HG02973 (cell line): ENCODE data around the gene OR7G2.
A peak's percentile ranks its signal among the peaks of the same experiment; 100 is the strongest.

Experiments
- ATAC-seq: cut with Tn5 transposase; IDR thresholded peaks from one replicate; pipeline ENCODE4 v1.9.1; 2021; ENCODE audit warnings: moderate library complexity; ENCODE audit not compliant: unreplicated experiment

Gene OR7G2

GRCh38 chr19:9107375-9107774 is at the start of gene OR7G2:
Gene OR7G2 (minus strand): TSS chr19:9107475. CDS start chr19:9103243, 4,232 bp downstream.
- ATAC-seq = no peak

- no peak for ATAC-seq
Observed at GRCh38 chr19:9156304-9156703, 49.0 kb upstream of the OR7G2 start.

GRCh38 chr19:9155591-9155990 is 48.3 kb upstream of the OR7G2 start:
- no peak for ATAC-seq

GRCh38 chr19:9151367-9151766 is 44.1 kb upstream of the OR7G2 start:
- no peak for ATAC-seq

GRCh38 chr19:9150650-9151049 is 43.4 kb upstream of the OR7G2 start:
- ATAC-seq = no peak

- no peak for ATAC-seq
Observed at GRCh38 chr19:9149997-9150396, 42.7 kb upstream of the OR7G2 start.

GRCh38 chr19:9148697-9149096 is 41.4 kb upstream of the OR7G2 start:
- no peak for ATAC-seq

GRCh38 chr19:9146882-9147281 is 39.6 kb upstream of the OR7G2 start:
- no peak for ATAC-seq

GRCh38 chr19:9144920-9145319 is 37.6 kb upstream of the OR7G2 start:
- ATAC-seq = no peak

- ATAC-seq = peak; percentile 88
Observed at GRCh38 chr19:9140159-9140874, 33.0 kb upstream of the OR7G2 start, which contains the start of gene ZNF317. Gene ZNF317 (plus strand): TSS chr19:9140397. CDS start chr19:9156017, 15,620 bp downstream.

GRCh38 chr19:9139609-9140158 is 32.4 kb upstream of the OR7G2 start:
- ATAC-seq = no peak

- ATAC-seq = no peak
Observed at GRCh38 chr19:9132422-9132821, 25.1 kb upstream of the OR7G2 start.

GRCh38 chr19:9130965-9131364 is 23.7 kb upstream of the OR7G2 start:
- no peak for ATAC-seq

GRCh38 chr19:9128171-9128570 is 20.9 kb upstream of the OR7G2 start:
- ATAC-seq = no peak

- no peak for ATAC-seq
Observed at GRCh38 chr19:9126900-9127405, 19.7 kb upstream of the OR7G2 start, which contains the start of gene OR7G3. Gene OR7G3 (minus strand): TSS chr19:9126950. CDS start chr19:9126950, 0 bp downstream.

- no peak for ATAC-seq
Observed at GRCh38 chr19:9116547-9116946, 9.3 kb upstream of the OR7G2 start.

GRCh38 chr19:9115307-9115813 is 8.1 kb upstream of the OR7G2 start, which contains the start of gene OR7G1:
Gene OR7G1 (minus strand): TSS chr19:9115763. CDS start chr19:9115763, 0 bp downstream.
- no peak for ATAC-seq

GRCh38 chr19:9109959-9110358 is 2.7 kb upstream of the OR7G2 start:
- no peak for ATAC-seq

- ATAC-seq = no peak
Observed at GRCh38 chr19:9086761-9087160, 20.5 kb downstream of the OR7G2 start, which contains the start of gene OR1M1. Gene OR1M1 (plus strand): TSS chr19:9087061. CDS start chr19:9093245, 6,184 bp downstream.

- ATAC-seq = no peak
Observed at GRCh38 chr19:9078651-9079050, 28.6 kb downstream of the OR7G2 start.

GRCh38 chr19:9076901-9077300 is 30.4 kb downstream of the OR7G2 start:
- no peak for ATAC-seq
